WTC11 (cell line): ENCODE measurements around the gene RCAN2.

Experiments used
- CREB1 ChIP-seq: sonication (generic); formaldehyde crosslinking; IDR thresholded peaks from 2 replicates; pipeline ENCODE4 v1.8.0; 2023; ENCODE audit warnings: mild to moderate bottlenecking, missing genetic modification reagents
- CTCF ChIP-seq: fragments of 200-600 bp; IDR thresholded peaks from 2 replicates; pipeline ENCODE4 v1.8.0; 2022; ENCODE audit warnings: antibody characterized with exemption
- E2F5 ChIP-seq: sonication (generic); formaldehyde crosslinking; IDR thresholded peaks from 2 replicates; pipeline ENCODE4 v1.8.1; 2022; ENCODE audit warnings: mild to moderate bottlenecking, moderate library complexity, missing genetic modification reagents
- FOXK1 ChIP-seq: sonication (generic); formaldehyde crosslinking; IDR thresholded peaks from 2 replicates; pipeline ENCODE4 v1.8.0; 2022; ENCODE audit warnings: mild to moderate bottlenecking, moderate library complexity, missing genetic modification reagents
- FOXP1 ChIP-seq: sonication (generic); formaldehyde crosslinking; IDR thresholded peaks from 2 replicates; pipeline ENCODE4 v1.8.0; 2022; ENCODE audit warnings: missing genetic modification reagents, mild to moderate bottlenecking, moderate library complexity, borderline replicate concordance
- MAX ChIP-seq: sonication (generic); formaldehyde crosslinking; IDR thresholded peaks from 2 replicates; pipeline ENCODE4 v1.8.0; 2022; ENCODE audit warnings: mild to moderate bottlenecking, missing genetic modification reagents
- OVOL2 ChIP-seq: fragments of 250-450 bp; sonication (Bioruptor Pico); IDR thresholded peaks from 2 replicates; pipeline ENCODE4 v1.9.0; 2021; ENCODE audit warnings: mild to moderate bottlenecking, borderline replicate concordance
- STAT6 ChIP-seq: sonication (generic); formaldehyde crosslinking; conservative IDR thresholded peaks from 2 replicates; pipeline ENCODE4 v1.8.1; 2023; ENCODE audit warnings: mild to moderate bottlenecking, low read depth, missing genetic modification reagents, moderate library complexity
- TP53 ChIP-seq: sonication (generic); formaldehyde crosslinking; IDR thresholded peaks from 2 replicates; pipeline ENCODE4 v1.8.1; 2023; ENCODE audit warnings: mild to moderate bottlenecking, missing genetic modification reagents
- ZBTB21 ChIP-seq: sonication (generic); formaldehyde crosslinking; IDR thresholded peaks from 2 replicates; pipeline ENCODE4 v1.8.1; 2023; ENCODE audit warnings: mild to moderate bottlenecking, missing genetic modification reagents, borderline replicate concordance
- ZNF532 ChIP-seq: fragments of 250-450 bp; sonication (Bioruptor Pico); IDR thresholded peaks from 2 replicates; pipeline ENCODE4 v1.9.0; 2021; ENCODE audit warnings: mild to moderate bottlenecking, borderline replicate concordance
- ZSCAN18 ChIP-seq: fragments of 250-450 bp; sonication (Bioruptor Pico); IDR thresholded peaks from 2 replicates; pipeline ENCODE4 v2.1.2; 2022; ENCODE audit warnings: mild to moderate bottlenecking, moderate library complexity

- TF ChIP-seq CTCF, result no peak
- no peak for TF ChIP-seq TP53 (CRISPR knock-in tag)
- TF ChIP-seq E2F5, result no peak
- TF ChIP-seq STAT6 (CRISPR knock-in tag), result no peak
- TF ChIP-seq CREB1, result no peak
- TF ChIP-seq ZBTB21 (CRISPR knock-in tag), result no peak
- no peak for TF ChIP-seq ZSCAN18 (CRISPR knock-in tag)
- no peak for TF ChIP-seq FOXK1 (CRISPR knock-in tag)
- TF ChIP-seq OVOL2, result no peak
- TF ChIP-seq MAX (CRISPR knock-in tag), result no peak
- no peak for TF ChIP-seq ZNF532 (CRISPR knock-in tag)
- TF ChIP-seq FOXP1 (CRISPR knock-in tag), result no peak
These were observed 254.5 kb downstream of the RCAN2 start for GRCh38 chr6:46236752-46237151.
